Measurements from ENCODE around the gene BACH2. TPM values are rescaled to one million over a fixed set of nuclear protein-coding genes. Genes with fewer than 3 reads are reported as not detected.

BACH2 gene
- total RNA-seq, 1 donor from 2014 or later, result 2.1 TPM

- Histone ChIP-seq H3K4me3 (ENCODE audit: low read depth, low read length) (no peak overlapping the region), H3K27me3 (ENCODE audit: control insufficient read depth, insufficient read depth, low read length) (no peaks in the 10 kb centered on the region), H3K36me3 (ENCODE audit: control insufficient read depth, insufficient read depth, low read length) (no peaks in the 10 kb centered on the region)
- TF ChIP-seq CTCF (IDR thresholded peaks at IDR 0.05; ENCODE audit: insufficient read depth, low read length, severe bottlenecking), result no peak
- FAIRE-seq, result no peak
- no peak for DNase-seq (ENCODE audit: low read depth)
Observed at GRCh38 chr6:90231798-90232197, 64.8 kb downstream of the BACH2 start.

GRCh38 chr6:90231308-90231707 is 65.3 kb downstream of the BACH2 start:
- DNase-seq (ENCODE audit: low read depth), result no peak
- H3K27me3 ChIP-seq (ENCODE audit: control insufficient read depth, insufficient read depth, low read length), result no peaks in the 10 kb centered on the region
- no peaks in the 10 kb centered on the region for H3K36me3 ChIP-seq (ENCODE audit: control insufficient read depth, insufficient read depth, low read length)
- FAIRE-seq, result no peak
- no peak for TF ChIP-seq CTCF (IDR thresholded peaks at IDR 0.05; ENCODE audit: insufficient read depth, low read length, severe bottlenecking)
- no peak overlapping the region for H3K4me3 ChIP-seq (ENCODE audit: low read depth, low read length)

- Histone ChIP-seq H3K36me3 (ENCODE audit: control insufficient read depth, insufficient read depth, low read length) (no peaks in the 10 kb centered on the region), H3K4me3 (ENCODE audit: low read depth, low read length) (no peak overlapping the region), H3K27me3 (ENCODE audit: control insufficient read depth, insufficient read depth, low read length) (no peaks in the 10 kb centered on the region)
- DNase-seq (ENCODE audit: low read depth) (no peak), FAIRE-seq (no peak)
- no peak for TF ChIP-seq CTCF (IDR thresholded peaks at IDR 0.05; ENCODE audit: insufficient read depth, low read length, severe bottlenecking)
Observed at GRCh38 chr6:90230548-90231215, 66.0 kb downstream of the BACH2 start.

- TF ChIP-seq CTCF (IDR thresholded peaks at IDR 0.05; ENCODE audit: insufficient read depth, low read length, severe bottlenecking), result no peak
- Histone ChIP-seq H3K27me3 (ENCODE audit: control insufficient read depth, insufficient read depth, low read length) (no peaks in the 10 kb centered on the region), H3K36me3 (ENCODE audit: control insufficient read depth, insufficient read depth, low read length) (no peaks in the 10 kb centered on the region), H3K4me3 (ENCODE audit: low read depth, low read length) (no peak overlapping the region)
- FAIRE-seq (no peak), DNase-seq (ENCODE audit: low read depth) (no peak)
Observed at GRCh38 chr6:90229331-90230010, 67.2 kb downstream of the BACH2 start.

GRCh38 chr6:90227673-90228072 is 69.0 kb downstream of the BACH2 start:
- H3K27me3 ChIP-seq (ENCODE audit: control insufficient read depth, insufficient read depth, low read length), result no peaks in the 10 kb centered on the region
- no peak for TF ChIP-seq CTCF (IDR thresholded peaks at IDR 0.05; ENCODE audit: insufficient read depth, low read length, severe bottlenecking)
- DNase-seq (ENCODE audit: low read depth), result no peak
- H3K4me3 ChIP-seq (ENCODE audit: low read depth, low read length), result no peak overlapping the region
- FAIRE-seq, result no peak
- H3K36me3 ChIP-seq (ENCODE audit: control insufficient read depth, insufficient read depth, low read length), result no peaks in the 10 kb centered on the region

All from bronchial epithelial cell (primary cell).